GM13977 (cell line): ENCODE results near the gene ZFAND5.
A peak's percentile ranks its signal among the peaks of the same experiment; 100 is the strongest.

Experiments used
- DNase-seq: peaks from one replicate; pipeline ENCODE4 v3.0.0; 2012; ENCODE audit warnings: low spot score
- CTCF ChIP-seq: IDR thresholded peaks from 2 replicates; pipeline ENCODE4 v1.5.1; 2012; ENCODE audit warnings: mild to moderate bottlenecking, control low read depth; ENCODE audit not compliant: insufficient read depth; ENCODE audit errors: extremely low read depth, missing control alignments
- in situ Hi-C: fragments of 300-500 bp; cut with MboI; formaldehyde crosslinking; loops from one replicate; pipeline ENCODE4 v1.12.0; 2022; ENCODE audit warnings: low sequenced_read_pairs, low pct_unique_long_range_greater_than_20kb, mixed read lengths, inconsistent platforms; ENCODE audit not compliant: unreplicated experiment

ZFAND5 gene

GRCh38 chr9:72384710-72385485 is 19.9 kb upstream of the ZFAND5 start:
- in situ Hi-C loops: no loop called here
- no peak for TF ChIP-seq CTCF
- DNase-seq: no peak

GRCh38 chr9:72383978-72384709 is 19.1 kb upstream of the ZFAND5 start:
- no peak for DNase-seq
- in situ Hi-C loops: no loop called here
- TF ChIP-seq CTCF: no peak

- DNase-seq: no peak
- no peak for TF ChIP-seq CTCF
- in situ Hi-C loops: no loop called here
Measured at GRCh38 chr9:72382405-72382804, 17.4 kb upstream of the ZFAND5 start.

GRCh38 chr9:72377041-72377440 is 12.0 kb upstream of the ZFAND5 start:
- TF ChIP-seq CTCF: no peak
- in situ Hi-C loops: no loop called here
- no peak for DNase-seq

GRCh38 chr9:72371151-72371550 is 6.1 kb upstream of the ZFAND5 start:
- no peak for DNase-seq
- TF ChIP-seq CTCF: no peak
- in situ Hi-C loops: no loop called here

GRCh38 chr9:72365525-72366256 is 683 bp upstream of the ZFAND5 start:
- no peak for TF ChIP-seq CTCF
- in situ Hi-C loops: loop anchor here (10.0 kb wide), 1 partner anchor 79 kb away; no protein-coding TSS in a partner anchor
- peak; percentile 76 for DNase-seq
